Activated naive CD4-positive, alpha-beta T cell treated with anti-CD3 and anti-CD28 coated beads, Interleukin-2, amount 10 ng/mL, durations not matched to agents 5 hours and 36 hours (primary cell): Measurements from ENCODE around the gene UBR7. TPM values are rescaled to one million over a fixed set of nuclear protein-coding genes. Genes with fewer than 3 reads are reported as not detected.

ENCODE experiments used
- total RNA-seq, 2 experiments: library from RNA; stranded (reverse); gene quantifications; one replicate each; pipeline ENCODE4 v1.2.3, GENCODE V29; 2021

Gene UBR7
- total RNA-seq: 10 to 100 TPM; 34.1 to 36.3 TPM

GRCh38 chr14:93206793-93207467 is at the start of gene UBR7, which contains the start of gene GON7:
Gene UBR7, plus strand, starts transcription at chr14:93207256. Its CDS starts 36 bp downstream, at chr14:93207292.
Gene GON7, minus strand, starts transcription at chr14:93207065. Its CDS starts 28 bp downstream, at chr14:93207037.

GRCh38 chr14:93184391-93185348 is 22.4 kb upstream of the UBR7 start, which contains the start of the genes LYSET and MOAP1:
Gene LYSET, plus strand, starts transcription at chr14:93185317. Its CDS starts 89 bp downstream, at chr14:93185406.
Gene MOAP1, minus strand, starts transcription at chr14:93184897. Its CDS starts 655 bp downstream, at chr14:93184242.

Other genes starting within 250 kb of the UBR7 start
- gene ITPK1, start 91.3 kb upstream of the UBR7 start, total RNA-seq: 10 to 100 TPM; 53.9 to 57.9 TPM
- 10 to 100 TPM; 28.7 to 29.5 TPM for gene MOAP1, start 22.4 kb upstream of the UBR7 start, total RNA-seq
- 10 to 100 TPM in 1 of 2 experiments, 1 to 10 TPM in 1; 9.6 to 10.7 TPM for gene LYSET, start 21.9 kb upstream of the UBR7 start, total RNA-seq
- 10 to 100 TPM; 15.2 to 18.1 TPM for gene GON7, start 191 bp upstream of the UBR7 start, total RNA-seq
- 10 to 100 TPM; 18.0 to 22.5 TPM for gene BTBD7, start 125.8 kb downstream of the UBR7 start, total RNA-seq
- not detected for gene COX8C, start 139.9 kb downstream of the UBR7 start, total RNA-seq
- gene UNC79, start 223.7 kb downstream of the UBR7 start, total RNA-seq: not detected